CD8-positive, alpha-beta memory T cell (primary cell): ENCODE measurements around the gene NMUR2. TPM values are rescaled to one million over a fixed set of nuclear protein-coding genes. Genes with fewer than 3 reads are reported as not detected.

ENCODE experiments used
- CTCF ChIA-PET: fragments of 350-600 bp; sonication (Branson Sonifier 250); formaldehyde crosslinking; loops from one replicate; lab custom pipeline; 2021; ENCODE audit warnings: antibody characterized with exemption; lab: Charles Lee
- POLR2A ChIA-PET: fragments of 350-600 bp; sonication (Branson Sonifier 250); formaldehyde crosslinking; loops from one replicate; lab custom pipeline; 2021; ENCODE audit warnings: antibody characterized with exemption; lab: Charles Lee
- DNase-seq, 5 donors: peaks; one replicate each; pipeline versions ENCODE4 v3.0.0 to v3.0.0-alpha.2; 2020 to 2022; ENCODE audit warnings: mixed read lengths in 1 of 5
- H3K27ac ChIP-seq: one replicate; pipeline ENCODE4 v1.7.0; 2013; ENCODE audit warnings: low read depth, mild to moderate bottlenecking, low read length, moderate library complexity
- H3K27me3 ChIP-seq: 2 replicates; pipeline ENCODE4 v1.7.0; 2013; ENCODE audit warnings: low read length, mild to moderate bottlenecking; ENCODE audit not compliant: insufficient read depth, poor library complexity, severe bottlenecking
- H3K36me3 ChIP-seq: 2 replicates; pipeline ENCODE4 v1.7.0; 2013; ENCODE audit warnings: mild to moderate bottlenecking, low read length, moderate library complexity; ENCODE audit not compliant: insufficient read depth
- H3K4me1 ChIP-seq: 2 replicates; pipeline ENCODE4 v1.7.0; 2013; ENCODE audit warnings: mild to moderate bottlenecking, low read length, moderate library complexity; ENCODE audit not compliant: insufficient read depth
- H3K4me3 ChIP-seq: 2 replicates; pipeline ENCODE4 v1.7.0; 2013; ENCODE audit warnings: mild to moderate bottlenecking, low read length
- H3K9me3 ChIP-seq: 2 replicates; pipeline ENCODE4 v1.7.0; 2013; ENCODE audit warnings: mild to moderate bottlenecking, low read length
- H3K27ac Mint-ChIP-seq, 8 donors: one replicate each; pipeline ENCODE4 v1.8.0; 2020 to 2021; ENCODE audit warnings: mixed read lengths in 8 of 8, mild to moderate bottlenecking in 6 of 8, inconsistent platforms in 3 of 8, moderate library complexity in 3 of 8
- H3K27me3 Mint-ChIP-seq, 2 donors: one replicate each; pipeline ENCODE4 v1.8.0; 2020 to 2021; ENCODE audit warnings: mixed read lengths in 2 of 2, mild to moderate bottlenecking in 1 of 2, moderate library complexity in 1 of 2
- H3K36me3 Mint-ChIP-seq, 3 donors: one replicate each; pipeline ENCODE4 v1.8.0; 2020 to 2021; ENCODE audit warnings: mixed read lengths in 3 of 3, inconsistent platforms in 1 of 3, mild to moderate bottlenecking in 1 of 3
- H3K4me1 Mint-ChIP-seq, 3 donors: one replicate each; pipeline ENCODE4 v1.8.0; 2020 to 2021; ENCODE audit warnings: mixed read lengths in 3 of 3, inconsistent platforms in 1 of 3, mild to moderate bottlenecking in 1 of 3
- H3K4me3 Mint-ChIP-seq, 7 donors: one replicate each; pipeline ENCODE4 v1.8.0; 2020 to 2021; ENCODE audit warnings: mixed read lengths in 7 of 7, mild to moderate bottlenecking in 6 of 7, moderate library complexity in 4 of 7, inconsistent platforms in 2 of 7
- H3K9me3 Mint-ChIP-seq, 5 donors: one replicate each; pipeline ENCODE4 v1.8.0; 2020 to 2022; ENCODE audit warnings: mixed read lengths in 5 of 5, mild to moderate bottlenecking in 3 of 5, moderate library complexity in 2 of 5, inconsistent platforms in 1 of 5
- polyA plus RNA-seq: library from polyadenylated mRNA; unstranded; fragments of 300-500 nt; fragmentation: Illumina TruSeq; gene quantifications from one replicate; pipeline ENCODE4 v1.2.3, GENCODE V29; 2021
- total RNA-seq, 2 experiments: library from RNA; stranded (reverse); gene quantifications; one replicate each; pipeline ENCODE4 v1.2.3, GENCODE V29; 2021

NMUR2 gene
- total and polyA plus RNA-seq, 3 experiments from 2014 or later: not detected

DNA sequence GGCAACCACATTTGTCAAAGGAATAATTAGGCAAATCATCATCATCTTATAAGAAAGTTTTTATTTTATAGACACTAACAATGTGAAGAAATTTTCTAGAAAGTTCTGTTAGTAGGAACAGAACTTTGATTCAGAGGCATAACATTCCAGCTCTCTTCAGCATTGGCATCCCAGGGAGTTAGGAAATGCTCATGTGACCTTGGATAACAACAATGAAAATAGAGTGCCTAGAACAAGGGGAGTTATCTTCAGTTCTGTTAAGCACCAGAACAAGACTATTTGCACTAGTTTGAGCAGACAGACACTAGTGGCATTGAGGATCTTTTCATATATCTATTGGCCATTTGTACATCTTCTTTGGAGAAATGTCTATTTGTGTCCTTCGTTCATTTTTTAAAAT, 7.0 kb upstream of the NMUR2 start:
- H3K9me3 Mint-ChIP-seq: peaks cover 2 to 11% (median 3%) of the 10 kb centered on the region in 5 donors
- ChIA-PET POLR2A (no interaction called here), CTCF (no interaction called here)
- no peaks in the 10 kb centered on the region for H3K4me1 Mint-ChIP-seq
- Histone ChIP-seq H3K9me3 (no peaks in the 10 kb centered on the region), H3K27ac (no peak overlapping the region), H3K4me3 (no peak overlapping the region), H3K36me3 (no peaks in the 10 kb centered on the region), H3K27me3 (no peaks in the 10 kb centered on the region), H3K4me1 (no peaks in the 10 kb centered on the region)
- DNase-seq: no peak
- no peak overlapping the region for H3K4me3 Mint-ChIP-seq
- H3K36me3 Mint-ChIP-seq: no peaks in the 10 kb centered on the region
- H3K27me3 Mint-ChIP-seq: peaks cover 2 to 4% of the 10 kb centered on the region in 2 donors
- H3K27ac Mint-ChIP-seq: no peak overlapping the region

DNA sequence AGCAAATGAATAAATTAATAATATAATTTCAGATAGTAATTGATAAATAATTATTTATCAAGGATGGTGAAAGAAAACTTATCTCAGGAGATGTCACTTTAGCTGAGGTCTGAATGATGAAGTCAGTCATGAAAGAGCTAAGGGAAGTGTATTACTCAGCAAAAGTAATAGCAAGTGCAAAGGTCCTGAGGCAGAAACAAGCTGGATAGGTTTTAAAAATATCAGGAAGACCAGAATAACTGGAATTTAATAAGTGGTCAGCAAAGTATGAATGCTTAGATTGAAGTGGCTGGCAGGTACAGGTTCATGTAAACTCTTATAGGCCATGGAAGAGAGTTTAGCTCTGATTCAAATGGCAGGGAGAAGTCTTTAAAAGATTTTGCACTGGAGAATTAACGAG, 1.0 kb upstream of the NMUR2 start:
- no peaks in the 10 kb centered on the region for H3K9me3 ChIP-seq
- Mint-ChIP-seq H3K4me1 (no peaks in the 10 kb centered on the region), H3K9me3 (peaks cover 0 to 3% (median 0%) of the 10 kb centered on the region in 5 donors), H3K27me3 (peaks cover 4% of the 10 kb centered on the region in 2 donors), H3K27ac (no peak overlapping the region), H3K36me3 (no peaks in the 10 kb centered on the region), H3K4me3 (no peak overlapping the region)
- no peaks in the 10 kb centered on the region for H3K4me1 ChIP-seq
- DNase-seq: no peak
- no peaks in the 10 kb centered on the region for H3K27me3 ChIP-seq
- POLR2A ChIA-PET: no interaction called here
- CTCF ChIA-PET: no interaction called here
- no peak overlapping the region for H3K27ac ChIP-seq
- H3K36me3 ChIP-seq: no peaks in the 10 kb centered on the region
- no peak overlapping the region for H3K4me3 ChIP-seq

- DNase-seq: no peak
- Histone ChIP-seq H3K4me1 (no peaks in the 10 kb centered on the region), H3K27me3 (no peaks in the 10 kb centered on the region), H3K27ac (no peak overlapping the region), H3K36me3 (no peaks in the 10 kb centered on the region), H3K4me3 (no peak overlapping the region), H3K9me3 (no peaks in the 10 kb centered on the region)
- Mint-ChIP-seq H3K27ac (no peak overlapping the region), H3K9me3 (peaks cover 0 to 3% (median 0%) of the 10 kb centered on the region in 5 donors), H3K36me3 (no peaks in the 10 kb centered on the region), H3K4me3 (no peak overlapping the region), H3K27me3 (peaks cover 4% of the 10 kb centered on the region in 2 donors), H3K4me1 (no peaks in the 10 kb centered on the region)
- ChIA-PET POLR2A (no interaction called here), CTCF (no interaction called here)
These were observed 585 bp downstream of the NMUR2 start for GRCh38 chr5:152404494-152404893.

DNA sequence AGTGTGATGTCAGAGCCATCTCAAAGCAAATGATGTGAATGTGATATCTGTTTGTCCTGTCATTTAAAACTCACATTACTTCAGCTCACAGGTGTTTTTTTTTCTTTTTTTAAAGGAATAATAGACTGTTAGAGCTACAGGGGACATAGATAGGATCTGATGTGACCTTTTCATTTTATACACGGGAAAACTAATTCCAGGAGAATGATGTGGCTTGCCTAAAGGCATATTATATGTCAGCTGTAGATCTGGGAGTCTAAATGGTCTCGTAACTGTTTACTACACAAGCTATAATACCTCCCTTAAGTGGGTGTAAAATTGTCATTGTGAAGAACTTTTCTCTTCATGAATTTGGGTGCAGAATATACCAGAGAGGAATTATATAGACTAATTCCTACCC, 2.0 kb downstream of the NMUR2 start:
- CTCF ChIA-PET: no interaction called here

DNA sequence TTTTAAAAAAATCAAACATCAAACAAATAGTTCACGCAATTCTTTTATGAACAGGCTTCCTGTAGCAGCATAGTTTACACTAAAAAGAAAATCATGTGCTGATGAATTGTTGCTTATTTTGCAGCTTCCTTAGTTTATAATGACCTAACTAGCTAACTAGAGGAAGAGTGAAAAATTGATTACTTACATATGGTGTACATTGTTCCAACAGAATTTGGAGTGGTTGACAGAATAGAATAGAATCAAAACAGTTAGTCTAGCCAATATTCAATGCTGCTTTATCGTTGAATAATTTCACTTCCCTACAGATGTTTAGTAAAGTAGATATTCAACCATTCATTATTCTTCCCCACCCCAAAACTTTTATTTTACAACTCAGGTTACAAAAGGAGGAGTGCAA, 4.2 kb downstream of the NMUR2 start:
- H3K4me3 Mint-ChIP-seq: no peak overlapping the region
- H3K27me3 ChIP-seq: no peaks in the 10 kb centered on the region
- H3K4me3 ChIP-seq: no peak overlapping the region
- H3K9me3 ChIP-seq: no peaks in the 10 kb centered on the region
- H3K36me3 Mint-ChIP-seq: no peaks in the 10 kb centered on the region
- H3K4me1 ChIP-seq: no peaks in the 10 kb centered on the region
- H3K27me3 Mint-ChIP-seq: peaks cover 0 to 4% of the 10 kb centered on the region in 2 donors
- CTCF ChIA-PET: no interaction called here
- H3K36me3 ChIP-seq: no peaks in the 10 kb centered on the region
- no peak overlapping the region for H3K27ac Mint-ChIP-seq
- no peak for DNase-seq
- H3K9me3 Mint-ChIP-seq: peaks cover 0 to 3% (median 0%) of the 10 kb centered on the region in 5 donors
- no peak overlapping the region for H3K27ac ChIP-seq
- POLR2A ChIA-PET: no interaction called here
- H3K4me1 Mint-ChIP-seq: no peaks in the 10 kb centered on the region

More for the DNA sequence above, 2.0 kb downstream of the NMUR2 start:
- DNase-seq: no peak
- no peaks in the 10 kb centered on the region for H3K36me3 Mint-ChIP-seq
- H3K36me3 ChIP-seq: no peaks in the 10 kb centered on the region
- H3K27ac Mint-ChIP-seq: no peak overlapping the region
- no peak overlapping the region for H3K27ac ChIP-seq
- H3K27me3 Mint-ChIP-seq: peaks cover 0 to 4% of the 10 kb centered on the region in 2 donors
- no peaks in the 10 kb centered on the region for H3K9me3 ChIP-seq
- peaks cover 0 to 3% (median 0%) of the 10 kb centered on the region in 5 donors for H3K9me3 Mint-ChIP-seq
- H3K4me3 ChIP-seq: no peak overlapping the region
- H3K4me1 ChIP-seq: no peaks in the 10 kb centered on the region
- no peak overlapping the region for H3K4me3 Mint-ChIP-seq
- POLR2A ChIA-PET: no interaction called here
- H3K4me1 Mint-ChIP-seq: no peaks in the 10 kb centered on the region
- H3K27me3 ChIP-seq: no peaks in the 10 kb centered on the region

DNA sequence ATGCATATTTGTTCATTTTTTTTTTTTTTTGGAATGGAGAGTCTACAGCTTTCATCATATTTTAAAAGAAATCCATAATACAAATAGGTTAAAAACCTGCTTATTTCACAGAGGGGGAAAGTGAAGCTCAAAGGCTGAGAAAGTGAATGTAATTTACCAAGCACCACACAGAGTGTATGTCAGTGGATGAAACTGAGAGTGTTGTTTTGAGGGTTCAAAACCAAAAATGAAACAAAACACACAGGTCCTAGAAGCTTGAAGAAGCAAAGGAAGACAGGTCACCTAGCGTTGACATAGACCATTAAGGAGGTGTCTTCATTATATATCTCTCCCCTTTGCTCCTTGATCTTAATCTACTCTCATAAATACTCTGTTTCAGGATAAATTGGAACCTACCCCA, 7.5 kb downstream of the NMUR2 start:
- no peaks in the 10 kb centered on the region for H3K9me3 ChIP-seq
- no peaks in the 10 kb centered on the region for H3K4me1 ChIP-seq
- CTCF ChIA-PET: interaction anchor here (1.3 kb wide), 1 partner anchor 12 kb away, joined by 3 read pairs; no protein-coding TSS in a partner anchor
- POLR2A ChIA-PET: no interaction called here
- Mint-ChIP-seq H3K4me3 (no peak overlapping the region), H3K27me3 (peaks cover 0 to 2% of the 10 kb centered on the region in 2 donors), H3K4me1 (no peaks in the 10 kb centered on the region), H3K9me3 (no peaks in the 10 kb centered on the region), H3K36me3 (no peaks in the 10 kb centered on the region), H3K27ac (no peak overlapping the region)
- H3K36me3 ChIP-seq: no peaks in the 10 kb centered on the region
- H3K4me3 ChIP-seq: no peak overlapping the region
- no peaks in the 10 kb centered on the region for H3K27me3 ChIP-seq
- H3K27ac ChIP-seq: no peak overlapping the region
- DNase-seq: no peak

DNA sequence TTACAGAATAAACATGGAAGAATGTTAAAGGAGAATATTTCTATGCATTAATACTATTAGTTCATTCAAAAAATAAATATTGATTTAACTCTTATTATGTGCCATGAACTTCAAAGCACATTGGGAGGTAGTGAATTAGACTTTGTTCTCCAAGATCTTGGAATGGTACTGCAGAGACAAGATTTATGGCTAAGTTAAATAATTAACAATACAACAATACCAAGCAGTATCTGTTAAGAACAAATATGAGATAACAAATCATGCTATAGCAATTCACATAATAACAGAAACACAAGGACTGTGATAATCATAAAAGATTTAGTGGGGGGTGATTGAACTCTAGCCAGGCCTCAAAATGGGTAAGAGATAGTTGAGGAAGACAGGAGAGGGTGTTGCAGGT, 11.6 kb downstream of the NMUR2 start:
- Mint-ChIP-seq H3K27ac (no peak overlapping the region), H3K36me3 (no peaks in the 10 kb centered on the region), H3K4me1 (no peaks in the 10 kb centered on the region), H3K9me3 (peaks cover 0 to 3% (median 0%) of the 10 kb centered on the region in 5 donors), H3K4me3 (no peak overlapping the region), H3K27me3 (no peaks in the 10 kb centered on the region)
- Histone ChIP-seq H3K4me1 (no peaks in the 10 kb centered on the region), H3K36me3 (no peaks in the 10 kb centered on the region), H3K27me3 (no peaks in the 10 kb centered on the region), H3K27ac (no peak overlapping the region), H3K9me3 (no peaks in the 10 kb centered on the region), H3K4me3 (no peak overlapping the region)
- CTCF ChIA-PET: no interaction called here
- no peak for DNase-seq
- POLR2A ChIA-PET: no interaction called here

DNA sequence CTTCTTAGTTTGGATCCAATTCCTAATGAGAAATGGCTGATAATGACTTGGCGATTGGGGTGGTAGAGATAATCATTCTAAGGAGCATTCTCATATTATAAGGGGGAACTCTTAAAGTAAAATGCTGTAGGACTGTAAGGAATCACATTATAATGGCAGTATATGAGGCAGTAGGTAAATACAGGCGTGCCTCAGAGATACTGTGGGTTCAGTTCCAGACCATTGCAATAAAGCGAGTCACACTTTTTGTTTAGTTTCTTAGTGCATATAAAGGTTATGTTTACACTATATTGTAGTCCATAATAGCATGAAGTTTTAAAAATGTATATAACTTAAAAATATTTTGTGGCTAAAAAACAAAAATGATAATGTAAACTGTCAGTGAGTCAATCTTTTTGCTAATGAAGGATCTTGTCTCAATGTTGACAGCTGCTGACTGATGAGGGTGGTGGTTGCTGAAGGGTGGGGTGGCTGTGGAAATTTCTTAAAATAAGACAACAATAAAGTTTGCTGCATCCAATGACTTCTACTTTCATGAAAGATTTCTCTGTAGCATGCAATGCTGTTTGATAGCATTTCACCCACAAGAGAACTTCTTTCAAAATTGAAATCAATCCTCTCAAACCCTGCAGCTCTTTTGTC, 15.8 kb downstream of the NMUR2 start:
- CTCF ChIA-PET: no interaction called here
- H3K4me3 ChIP-seq: no peak overlapping the region

More for the DNA sequence above, 15.8 kb downstream of the NMUR2 start:
- H3K4me3 Mint-ChIP-seq: no peak overlapping the region
- DNase-seq: no peak
- H3K9me3 Mint-ChIP-seq: peaks cover 0 to 3% (median 0%) of the 10 kb centered on the region in 5 donors
- Histone ChIP-seq H3K27me3 (no peaks in the 10 kb centered on the region), H3K4me1 (no peaks in the 10 kb centered on the region), H3K36me3 (no peaks in the 10 kb centered on the region), H3K9me3 (no peaks in the 10 kb centered on the region), H3K27ac (no peak overlapping the region)
- no peaks in the 10 kb centered on the region for H3K36me3 Mint-ChIP-seq
- POLR2A ChIA-PET: no interaction called here
- no peak overlapping the region for H3K27ac Mint-ChIP-seq
- H3K4me1 Mint-ChIP-seq: no peaks in the 10 kb centered on the region
- H3K27me3 Mint-ChIP-seq: no peaks in the 10 kb centered on the region
